GM19324 (cell line): ENCODE data around the gene KRT3.

Experiments
- ATAC-seq: cut with Tn5 transposase; IDR thresholded peaks from one replicate; pipeline ENCODE4 v1.9.1; 2021; ENCODE audit warnings: mild to moderate bottlenecking, moderate library complexity; ENCODE audit not compliant: unreplicated experiment, low FRiP score

The KRT3 gene

GRCh38 chr12:52742822-52743457 lies 53.0 kb downstream of the KRT3 start:
- ATAC-seq: no peak

GRCh38 chr12:52742196-52742580 lies 53.7 kb downstream of the KRT3 start:
- ATAC-seq: no peak

GRCh38 chr12:52741375-52742195 lies 54.3 kb downstream of the KRT3 start:
- no peak for ATAC-seq

DNA sequence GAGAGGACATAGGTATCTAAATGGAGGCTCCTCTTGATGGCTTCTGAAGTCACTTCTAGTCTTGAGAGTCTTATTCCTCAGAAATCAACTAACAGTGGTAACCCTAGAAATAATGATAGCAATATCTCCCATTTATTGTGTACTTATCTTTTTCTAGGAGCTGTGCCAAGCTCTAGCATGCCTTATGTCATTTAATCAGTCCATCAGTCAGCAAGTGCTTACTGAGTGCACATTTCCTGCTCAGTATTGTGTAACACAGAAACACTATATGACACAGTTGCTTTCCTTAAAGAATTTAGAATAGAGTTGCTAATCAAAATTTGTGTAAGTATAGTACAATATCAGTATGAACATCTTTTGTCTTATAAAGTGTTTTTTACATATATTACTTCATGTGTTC lies 55.3 kb downstream of the KRT3 start:
- no peak for ATAC-seq

- ATAC-seq: no peak
These were observed 56.0 kb downstream of the KRT3 start for GRCh38 chr12:52739963-52740362.
